NT2/D1 (cell line): ENCODE measurements around the gene RNF214.
"Not testable (repeated sequence)": the region's sequence is repeated elsewhere in the genome, so short reads cannot be mapped to it uniquely, and the experiment has no call there.

Experiments used
- DNase-seq: peaks from one replicate; pipeline ENCODE4 v3.0.0-alpha.2; 2011; ENCODE audit warnings: low read depth, low spot score
- H3K27me3 ChIP-seq: 2 replicates; pipeline ENCODE4 v1.6.0; 2011; ENCODE audit warnings: mild to moderate bottlenecking; ENCODE audit not compliant: insufficient read length, insufficient read depth
- H3K36me3 ChIP-seq: 2 replicates; pipeline ENCODE4 v1.6.1; 2011; ENCODE audit warnings: mild to moderate bottlenecking, low read length, mixed read lengths; ENCODE audit not compliant: insufficient read depth, insufficient read length
- H3K4me1 ChIP-seq: 2 replicates; pipeline ENCODE4 v1.5.1; 2011; ENCODE audit not compliant: insufficient read depth, insufficient read length
- H3K4me3 ChIP-seq: 2 replicates; pipeline ENCODE4 v1.5.1; 2011; ENCODE audit warnings: low read depth; ENCODE audit not compliant: insufficient read length
- H3K9ac ChIP-seq: 2 replicates; pipeline ENCODE4 v1.6.0; 2011; ENCODE audit warnings: low read depth; ENCODE audit not compliant: insufficient read length
- H3K9me3 ChIP-seq: 2 replicates; pipeline ENCODE4 v1.5.1; 2011; ENCODE audit warnings: mild to moderate bottlenecking, low read length; ENCODE audit not compliant: insufficient read depth
- SUZ12 ChIP-seq: IDR thresholded peaks from 2 replicates; pipeline ENCODE4 v1.6.1; 2011; ENCODE audit not compliant: insufficient read length, insufficient read depth; ENCODE audit errors: extremely low read depth
- YY1 ChIP-seq: IDR thresholded peaks from 2 replicates; pipeline ENCODE4 v1.6.1; 2011; ENCODE audit not compliant: insufficient read length, insufficient read depth
- ZNF274 ChIP-seq: IDR thresholded peaks from 2 replicates; pipeline ENCODE4 v1.6.1; 2011; ENCODE audit warnings: mild to moderate bottlenecking, low read depth, low read length

Gene RNF214

GRCh38 chr11:117204283-117205080 lies 28.0 kb upstream of the RNF214 start:
- no peak overlapping the region for H3K9ac ChIP-seq
- H3K4me1 ChIP-seq, result peaks cover 6% of the 10 kb centered on the region
- TF ChIP-seq SUZ12, result no peak
- no peak for TF ChIP-seq ZNF274
- no peak for TF ChIP-seq YY1
- no peak for DNase-seq
- peaks cover 59% of the 10 kb centered on the region for H3K36me3 ChIP-seq
- no peaks in the 10 kb centered on the region for H3K9me3 ChIP-seq
- H3K27me3 ChIP-seq, result no peaks in the 10 kb centered on the region
- H3K4me3 ChIP-seq, result no peak overlapping the region

- Histone ChIP-seq H3K9me3 (no peaks in the 10 kb centered on the region), H3K9ac (no peak overlapping the region), H3K4me3 (no peak overlapping the region), H3K27me3 (no peaks in the 10 kb centered on the region), H3K4me1 (peaks cover 4% of the 10 kb centered on the region), H3K36me3 (peaks cover 55% of the 10 kb centered on the region)
- DNase-seq, result no peak
- no peak for TF ChIP-seq ZNF274
- TF ChIP-seq YY1, result no peak
- TF ChIP-seq SUZ12, result no peak
These were observed 27.2 kb upstream of the RNF214 start for GRCh38 chr11:117205211-117205818.

- not testable (repeated sequence) for H3K4me1 ChIP-seq, DNase-seq, H3K9ac ChIP-seq, H3K9me3 ChIP-seq, H3K27me3 ChIP-seq, H3K4me3 ChIP-seq
- peaks cover 47% of the 10 kb centered on the region for H3K36me3 ChIP-seq
These were observed 26.4 kb upstream of the RNF214 start for GRCh38 chr11:117206111-117206510.

DNA sequence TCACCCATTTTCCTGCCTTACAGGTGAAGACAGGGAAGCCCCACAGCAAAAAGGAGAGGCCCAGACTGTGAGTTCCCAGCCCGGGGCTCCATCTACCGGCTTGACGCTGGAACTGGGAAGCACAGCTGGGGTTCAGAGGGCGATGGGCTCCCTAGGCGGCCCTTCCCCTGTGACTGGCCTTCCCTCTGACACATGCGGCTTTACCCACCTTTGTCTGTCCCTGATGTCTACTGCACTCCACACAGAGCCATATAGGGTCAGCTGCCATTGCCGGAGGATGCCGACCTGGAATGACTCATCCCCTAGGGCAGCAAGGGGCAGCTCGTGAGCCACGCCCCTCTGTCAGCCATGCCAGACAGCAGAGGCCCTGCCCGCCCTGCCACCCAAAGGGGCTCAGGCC lies 25.6 kb upstream of the RNF214 start:
- H3K4me1 ChIP-seq, H3K9ac ChIP-seq, DNase-seq, H3K4me3 ChIP-seq, H3K27me3 ChIP-seq, H3K9me3 ChIP-seq: not testable (repeated sequence)
- peaks cover 40% of the 10 kb centered on the region for H3K36me3 ChIP-seq

DNA sequence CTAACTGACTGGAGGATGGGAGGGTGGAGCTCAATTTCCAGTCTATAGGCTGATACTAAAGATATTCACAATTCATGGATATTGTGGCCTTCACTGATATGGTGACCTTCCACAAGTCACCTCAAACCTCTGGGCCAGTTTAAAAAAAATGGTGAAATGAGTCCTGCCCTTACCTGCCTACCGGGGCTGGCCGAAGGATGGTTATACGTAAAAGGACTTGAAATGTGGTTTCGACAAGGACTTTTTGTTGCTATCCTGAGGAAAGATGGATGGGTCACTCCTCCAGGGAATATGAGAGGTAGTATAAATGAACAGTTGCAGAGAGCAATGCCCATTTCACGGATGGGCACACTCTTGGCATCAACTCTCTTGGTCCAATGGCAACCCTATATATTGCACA lies 25.0 kb upstream of the RNF214 start:
- not testable (repeated sequence) for H3K4me3 ChIP-seq, H3K4me1 ChIP-seq, DNase-seq, H3K9me3 ChIP-seq, H3K27me3 ChIP-seq, H3K9ac ChIP-seq
- peaks cover 34% of the 10 kb centered on the region for H3K36me3 ChIP-seq

- DNase-seq, H3K9me3 ChIP-seq, H3K27me3 ChIP-seq, H3K4me3 ChIP-seq, H3K9ac ChIP-seq, H3K4me1 ChIP-seq: not testable (repeated sequence)
- H3K36me3 ChIP-seq, result peaks cover 32% of the 10 kb centered on the region
These were observed 23.8 kb upstream of the RNF214 start for GRCh38 chr11:117208710-117209109.

GRCh38 chr11:117209351-117210125 lies 22.9 kb upstream of the RNF214 start:
- DNase-seq, H3K9me3 ChIP-seq, H3K9ac ChIP-seq, H3K4me1 ChIP-seq, H3K27me3 ChIP-seq, H3K4me3 ChIP-seq: not testable (repeated sequence)
- H3K36me3 ChIP-seq, result peaks cover 29% of the 10 kb centered on the region

GRCh38 chr11:117210620-117211019 lies 21.9 kb upstream of the RNF214 start:
- no peaks in the 10 kb centered on the region for H3K4me1 ChIP-seq
- DNase-seq, result no peak
- H3K27me3 ChIP-seq, result no peaks in the 10 kb centered on the region
- H3K36me3 ChIP-seq, result peaks cover 22% of the 10 kb centered on the region
- no peak for TF ChIP-seq YY1
- no peak for TF ChIP-seq SUZ12
- TF ChIP-seq ZNF274, result no peak
- no peaks in the 10 kb centered on the region for H3K9me3 ChIP-seq
- H3K4me3 ChIP-seq, result no peak overlapping the region
- no peak overlapping the region for H3K9ac ChIP-seq
